Measurements from ENCODE around the gene PAK2.
A peak's percentile ranks its signal among the peaks of the same experiment; 100 is the strongest.
"Not testable (repeated sequence)": the region's sequence is repeated elsewhere in the genome, so short reads cannot be mapped to it uniquely, and the experiment has no call there.

PAK2 gene

GRCh38 chr3:196736670-196737374 lies 2.8 kb upstream of the PAK2 start:
- DNase-seq (ENCODE audit: low read depth) = no peak

GRCh38 chr3:196737655-196738054 lies 2.0 kb upstream of the PAK2 start:
- DNase-seq (ENCODE audit: low read depth) = no peak

GRCh38 chr3:196740481-196741248 lies 1.0 kb downstream of the PAK2 start:
- DNase-seq (ENCODE audit: low read depth) = peak; percentile 14

GRCh38 chr3:196741249-196741889 lies 1.7 kb downstream of the PAK2 start:
- DNase-seq (ENCODE audit: low read depth) = no peak

- not testable (repeated sequence) for DNase-seq (ENCODE audit: low read depth)
These were observed 3.9 kb downstream of the PAK2 start for GRCh38 chr3:196743569-196743968.

GRCh38 chr3:196749125-196749524 lies 9.5 kb downstream of the PAK2 start:
- no peak for DNase-seq (ENCODE audit: low read depth)

- no peak for DNase-seq (ENCODE audit: low read depth)
These were observed 13.5 kb downstream of the PAK2 start for GRCh38 chr3:196753201-196753600.

GRCh38 chr3:196754091-196754981 lies 14.7 kb downstream of the PAK2 start:
- DNase-seq (ENCODE audit: low read depth) = no peak

- DNase-seq (ENCODE audit: low read depth) = no peak
These were observed 17.1 kb downstream of the PAK2 start for GRCh38 chr3:196756732-196757131.

- peak; percentile 5 for DNase-seq (ENCODE audit: low read depth)
These were observed 18.5 kb downstream of the PAK2 start for GRCh38 chr3:196757876-196758739.

GRCh38 chr3:196763179-196763578 lies 23.5 kb downstream of the PAK2 start:
- no peak for DNase-seq (ENCODE audit: low read depth)

GRCh38 chr3:196765454-196765853 lies 25.8 kb downstream of the PAK2 start:
- no peak for DNase-seq (ENCODE audit: low read depth)

GRCh38 chr3:196771067-196771466 lies 31.4 kb downstream of the PAK2 start:
- DNase-seq (ENCODE audit: low read depth) = no peak

- DNase-seq (ENCODE audit: low read depth) = no peak
These were observed 32.4 kb downstream of the PAK2 start for GRCh38 chr3:196772102-196772501.

GRCh38 chr3:196772897-196773296 lies 33.2 kb downstream of the PAK2 start:
- no peak for DNase-seq (ENCODE audit: low read depth)

GRCh38 chr3:196774191-196774820 lies 34.6 kb downstream of the PAK2 start:
- DNase-seq (ENCODE audit: low read depth) = no peak

- no peak for DNase-seq (ENCODE audit: low read depth)
These were observed 35.3 kb downstream of the PAK2 start for GRCh38 chr3:196774848-196775422.

- no peak for DNase-seq (ENCODE audit: low read depth)
These were observed 36.3 kb downstream of the PAK2 start for GRCh38 chr3:196775938-196776337.

GRCh38 chr3:196777836-196778235 lies 38.2 kb downstream of the PAK2 start:
- no peak for DNase-seq (ENCODE audit: low read depth)

- DNase-seq (ENCODE audit: low read depth) = no peak
These were observed 39.1 kb downstream of the PAK2 start for GRCh38 chr3:196778755-196779154.
